Cardiac fibroblast (primary cell): ENCODE measurements around the gene HIGD1A.

Experiments
- DNase-seq, 2 donors: peaks; one replicate each; pipeline versions ENCODE4 v3.0.0 to v3.0.0-alpha.2; 2010; ENCODE audit warnings: low read depth in 2 of 2
- H3K4me3 ChIP-seq, 2 donors: replicated peaks in 1 of 2; 1 replicate in 1 of 2; 2 replicates in 1 of 2; pipeline ENCODE4 v1.5.1; 2011; ENCODE audit warnings: low read depth in 2 of 2, low read length in 2 of 2, mild to moderate bottlenecking in 2 of 2, moderate library complexity in 1 of 2
- CTCF ChIP-seq: IDR thresholded peaks from one replicate; pipeline ENCODE4 v1.5.1; 2011; ENCODE audit warnings: low read depth, mild to moderate bottlenecking, low read length, inconsistent platforms

Gene HIGD1A

GRCh38 chr3:42734263-42734860 is 69.9 kb downstream of the HIGD1A start:
- no peak overlapping the region for H3K4me3 ChIP-seq
- DNase-seq, result no peak
- no peak for TF ChIP-seq CTCF

GRCh38 chr3:42733501-42734262 is 70.6 kb downstream of the HIGD1A start:
- H3K4me3 ChIP-seq, result no peak overlapping the region
- no peak for TF ChIP-seq CTCF
- no peak for DNase-seq
